IMR-90 (cell line): ENCODE measurements around the gene OVCH1. TPM values are rescaled to one million over a fixed set of nuclear protein-coding genes. Genes with fewer than 3 reads are reported as not detected.

Experiments
- ATAC-seq: fragments of 200-7000 bp; cut with Tn5 transposase; 2 replicates; pipeline ENCODE4 v1.9.1; 2020; ENCODE audit warnings: low read depth, mild to moderate bottlenecking, moderate library complexity
- BruUV-seq: library from RNA; stranded (reverse); fragments of 400-500 nt; replicated peaks from 2 replicates; lab custom pipeline; 2021; lab: Mats Ljungman, UMichigan
- CTCF ChIA-PET: fragments of 300-600 bp; formaldehyde crosslinking; extraction: SDS; loops from one replicate; lab custom pipeline; 2021; ENCODE audit warnings: antibody characterized with exemption; lab: Yijun Ruan, JAX
- POLR2A ChIA-PET: fragments of 300-600 bp; sonication (Branson Sonifier 250); formaldehyde crosslinking; loops from one replicate; lab custom pipeline; 2022; ENCODE audit warnings: antibody characterized with exemption; ENCODE audit not compliant: unreplicated experiment; lab: Charles Lee
- DNase-seq: peaks from one replicate; pipeline ENCODE4 v3.0.0; 2013
- H2AFZ ChIP-seq: replicated peaks from 2 replicates; pipeline ENCODE3; 2013; ENCODE audit warnings: low read length, mild to moderate bottlenecking; ENCODE audit not compliant: poor library complexity
- H2AK5ac ChIP-seq: 2 replicates; pipeline ENCODE4 v1.6.1; 2013; ENCODE audit warnings: low read depth, low read length, inconsistent platforms
- H2AK9ac ChIP-seq: replicated peaks from 2 replicates; pipeline ENCODE3; 2013; ENCODE audit warnings: mild to moderate bottlenecking, low read depth, low read length, moderate library complexity; ENCODE audit not compliant: poor library complexity
- H2BK120ac ChIP-seq: 2 replicates; pipeline ENCODE4 v1.6.1; 2013; ENCODE audit warnings: low read depth, low read length, inconsistent platforms
- H2BK15ac ChIP-seq: 3 replicates; pipeline ENCODE4 v1.6.1; 2013; ENCODE audit warnings: low read depth, low read length, inconsistent platforms
- H2BK20ac ChIP-seq: 2 replicates; pipeline ENCODE4 v1.6.1; 2013; ENCODE audit warnings: low read depth, mild to moderate bottlenecking, inconsistent platforms, low read length, moderate library complexity
- H2BK5ac ChIP-seq: 2 replicates; pipeline ENCODE4 v1.6.1; 2013; ENCODE audit warnings: mild to moderate bottlenecking, low read depth, low read length, inconsistent platforms; ENCODE audit not compliant: poor library complexity, severe bottlenecking
- H3K14ac ChIP-seq: replicated peaks from 2 replicates; pipeline ENCODE4 v1.6.1; 2013; ENCODE audit warnings: low read depth, low read length, inconsistent platforms
- H3K18ac ChIP-seq: 2 replicates; pipeline ENCODE4 v1.6.1; 2013; ENCODE audit warnings: low read depth, low read length, control low read depth
- H3K23ac ChIP-seq: 2 replicates; pipeline ENCODE4 v1.6.1; 2013; ENCODE audit warnings: low read depth, low read length, inconsistent platforms
- H3K27ac ChIP-seq: 2 replicates; pipeline ENCODE4 v1.5.1; 2013; ENCODE audit warnings: mild to moderate bottlenecking, control low read depth, low read length; ENCODE audit not compliant: insufficient read depth
- H3K27me3 ChIP-seq: 2 replicates; pipeline ENCODE4 v1.6.1; 2013; ENCODE audit warnings: low read length; ENCODE audit not compliant: control insufficient read depth, insufficient read depth
- H3K36me3 ChIP-seq: 2 replicates; pipeline ENCODE4 v1.6.1; 2013; ENCODE audit warnings: low read length, mixed read lengths; ENCODE audit not compliant: control insufficient read depth, insufficient read depth
- H3K4ac ChIP-seq: 2 replicates; pipeline ENCODE4 v1.6.1; 2013; ENCODE audit warnings: low read depth, low read length, inconsistent platforms
- H3K4me1 ChIP-seq: 2 replicates; pipeline ENCODE4 v1.6.1; 2013; ENCODE audit warnings: low read length, mixed read lengths; ENCODE audit not compliant: control insufficient read depth, insufficient read depth
- H3K4me2 ChIP-seq: 2 replicates; pipeline ENCODE4 v1.6.1; 2013; ENCODE audit warnings: low read depth, mild to moderate bottlenecking, control low read depth, low read length, moderate library complexity
- H3K4me3 ChIP-seq: 2 replicates; pipeline ENCODE4 v1.5.1; 2013; ENCODE audit warnings: low read depth, mild to moderate bottlenecking, control low read depth, low read length, moderate library complexity; ENCODE audit not compliant: insufficient read depth
- H3K56ac ChIP-seq: 2 replicates; pipeline ENCODE4 v1.6.1; 2013; ENCODE audit warnings: low read length, inconsistent platforms; ENCODE audit not compliant: insufficient read depth; ENCODE audit errors: extremely low read depth
- H3K79me1 ChIP-seq, 2 experiments: 2 replicates each; pipeline ENCODE4 v1.6.1; 2013; ENCODE audit warnings: low read length in 2 of 2, inconsistent platforms in 1 of 2, low read depth in 1 of 2
- H3K9ac ChIP-seq: 2 replicates; pipeline ENCODE4 v1.6.1; 2013; ENCODE audit warnings: low read depth, low read length, control low read depth
- H3K9me1 ChIP-seq: 2 replicates; pipeline ENCODE4 v1.6.1; 2013; ENCODE audit warnings: low read length, inconsistent platforms; ENCODE audit not compliant: insufficient read depth
- H3K9me3 ChIP-seq: 2 replicates; pipeline ENCODE4 v1.6.1; 2013; ENCODE audit warnings: low read length; ENCODE audit not compliant: control insufficient read depth, insufficient read depth
- H4K20me1 ChIP-seq: 2 replicates; pipeline ENCODE4 v1.6.1; 2013; ENCODE audit warnings: low read length, inconsistent platforms; ENCODE audit not compliant: insufficient read depth
- H4K5ac ChIP-seq: 2 replicates; pipeline ENCODE4 v1.6.1; 2013; ENCODE audit warnings: mild to moderate bottlenecking, low read depth, low read length, control low read depth
- H4K8ac ChIP-seq, 2 experiments: 2 replicates each; pipeline ENCODE4 v1.6.1; 2013; ENCODE audit warnings: low read depth in 2 of 2, low read length in 2 of 2, control low read depth in 1 of 2, inconsistent platforms in 1 of 2
- H4K91ac ChIP-seq: 2 replicates; pipeline ENCODE4 v1.6.1; 2013; ENCODE audit warnings: low read depth, low read length, inconsistent platforms; ENCODE audit not compliant: insufficient read depth
- BHLHE40 ChIP-seq: fragments of 150-350 bp; IDR thresholded peaks from 2 replicates; pipeline ENCODE4 v1.6.1; 2016; ENCODE audit warnings: mild to moderate bottlenecking, low read depth, low read length
- CEBPB ChIP-seq: IDR thresholded peaks from 2 replicates; pipeline ENCODE4 v1.6.1; 2012; ENCODE audit warnings: low read depth, low read length, improper control_type of control experiment
- ELK1 ChIP-seq: fragments of 150-350 bp; IDR thresholded peaks from 2 replicates; pipeline ENCODE4 v1.6.1; 2016; ENCODE audit warnings: low read depth, mild to moderate bottlenecking, low read length, moderate library complexity, borderline replicate concordance
- MAFK ChIP-seq: IDR thresholded peaks from 2 replicates; pipeline ENCODE4 v1.6.1; 2012; ENCODE audit warnings: low read depth, low read length, improper control_type of control experiment
- MAZ ChIP-seq: IDR thresholded peaks from 2 replicates; pipeline ENCODE4 v1.6.1; 2012; ENCODE audit warnings: low read depth, mild to moderate bottlenecking, low read length, improper control_type of control experiment, moderate library complexity, borderline replicate concordance
- POLR2A ChIP-seq: IDR thresholded peaks from 2 replicates; pipeline ENCODE4 v1.6.1; 2012; ENCODE audit warnings: mild to moderate bottlenecking, low read depth, low read length
- RAD21 ChIP-seq: IDR thresholded peaks from 2 replicates; pipeline ENCODE4 v1.6.1; 2012; ENCODE audit warnings: low read length, improper control_type of control experiment
- RFX5 ChIP-seq: IDR thresholded peaks from 2 replicates; pipeline ENCODE4 v1.8.0; 2012; ENCODE audit warnings: low read depth, mild to moderate bottlenecking, low read length, moderate library complexity
- WGBS, 2 experiments: methylation state at CpG; one replicate each; pipeline versions ENCODE4 v1.1.5 to v1.1.7; 2013; ENCODE audit warnings: missing lambda C conversion rate in 2 of 2; ENCODE audit not compliant: insufficient read length in 1 of 2; ENCODE audit errors: extremely low coverage in 2 of 2; 5-methylcytosine and 5-hydroxymethylcytosine counted together
- dilution Hi-C: fragments of 300-500 bp; cut with HindIII; formaldehyde crosslinking; loops from one replicate; pipeline ENCODE4 v1.14.3; 2018; ENCODE audit warnings: low sequenced_read_pairs; ENCODE audit not compliant: unreplicated experiment
- in situ Hi-C: fragments of 300-500 bp; cut with MboI; formaldehyde crosslinking; loops from 3 replicates; pipeline ENCODE4 v1.14.3; 2019; ENCODE audit warnings: low sequenced_read_pairs, inconsistent platforms, mixed read lengths
- intact Hi-C: fragments of 100-400 bp; cut with micrococcal nuclease; formaldehyde crosslinking; loops from 2 replicates; pipeline ENCODE4 v1.10.0; 2022
- polyA plus RNA-seq, 3 experiments: library from polyadenylated mRNA; depleted of rRNA; stranded (reverse); fragments of >200 nt; gene quantifications; 2 replicates each; pipeline ENCODE4 v1.2.3, GENCODE V29; 2012; ENCODE audit warnings: low replicate concordance in 1 of 3
- total RNA-seq: library from RNA; depleted of rRNA; stranded (reverse); fragments of >200 nt; gene quantifications from 2 replicates; pipeline ENCODE4 v1.2.3, GENCODE V29; 2012
- TF ChIP-seq, protein P1 (sequence below): conservative IDR thresholded peaks from 2 replicates; pipeline ENCODE4 v1.5.1; 2012; ENCODE audit warnings: mild to moderate bottlenecking, low read depth, low read length, improper control_type of control experiment

OVCH1 gene
- total and polyA plus RNA-seq, 2 of the 4 experiments (the other 2 are of a cell fraction): 0.05 to 0.18 TPM

GRCh38 chr12:29499235-29499634 is 1.7 kb upstream of the OVCH1 start:
- in situ Hi-C loops: no loop called here
- no peaks in the 10 kb centered on the region for H3K9me1 ChIP-seq
- no peak overlapping the region for H2BK5ac ChIP-seq
- no peak for ATAC-seq
- no peak overlapping the region for H3K56ac ChIP-seq
- POLR2A ChIA-PET: no interaction called here
- H3K4ac ChIP-seq: no peak overlapping the region
- H3K4me3 ChIP-seq: no peak overlapping the region
- H3K4me2 ChIP-seq: no peak overlapping the region
- no peak overlapping the region for H2AFZ ChIP-seq
- TF ChIP-seq ELK1 (no peak), RFX5 (no peak), CEBPB (no peak), MAFK (no peak), POLR2A (no peak), MAZ (no peak), RAD21 (no peak), BHLHE40 (no peak)
- TF ChIP-seq, protein P1, sequence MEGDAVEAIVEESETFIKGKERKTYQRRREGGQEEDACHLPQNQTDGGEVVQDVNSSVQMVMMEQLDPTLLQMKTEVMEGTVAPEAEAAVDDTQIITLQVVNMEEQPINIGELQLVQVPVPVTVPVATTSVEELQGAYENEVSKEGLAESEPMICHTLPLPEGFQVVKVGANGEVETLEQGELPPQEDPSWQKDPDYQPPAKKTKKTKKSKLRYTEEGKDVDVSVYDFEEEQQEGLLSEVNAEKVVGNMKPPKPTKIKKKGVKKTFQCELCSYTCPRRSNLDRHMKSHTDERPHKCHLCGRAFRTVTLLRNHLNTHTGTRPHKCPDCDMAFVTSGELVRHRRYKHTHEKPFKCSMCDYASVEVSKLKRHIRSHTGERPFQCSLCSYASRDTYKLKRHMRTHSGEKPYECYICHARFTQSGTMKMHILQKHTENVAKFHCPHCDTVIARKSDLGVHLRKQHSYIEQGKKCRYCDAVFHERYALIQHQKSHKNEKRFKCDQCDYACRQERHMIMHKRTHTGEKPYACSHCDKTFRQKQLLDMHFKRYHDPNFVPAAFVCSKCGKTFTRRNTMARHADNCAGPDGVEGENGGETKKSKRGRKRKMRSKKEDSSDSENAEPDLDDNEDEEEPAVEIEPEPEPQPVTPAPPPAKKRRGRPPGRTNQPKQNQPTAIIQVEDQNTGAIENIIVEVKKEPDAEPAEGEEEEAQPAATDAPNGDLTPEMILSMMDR: no peak
- no peak overlapping the region for H2AK9ac ChIP-seq
- no peaks in the 10 kb centered on the region for H3K79me1 ChIP-seq
- H3K27ac ChIP-seq: no peak overlapping the region
- H2AK5ac ChIP-seq: no peak overlapping the region
- no peak overlapping the region for H4K8ac ChIP-seq
- H2BK120ac ChIP-seq: no peak overlapping the region
- intact Hi-C loops: loop anchor here (5.0 kb wide), 1 partner anchor 117 kb away; the partner anchor contains the start of gene ERGIC2
- no TSS peak for BruUV-seq
- no peaks in the 10 kb centered on the region for H3K9me3 ChIP-seq
- DNase-seq: no peak
- no peaks in the 10 kb centered on the region for H4K20me1 ChIP-seq
- H2BK20ac ChIP-seq: no peak overlapping the region; the same call in 1 of the 2 replicates
- H3K14ac ChIP-seq: no peak overlapping the region
- H3K18ac ChIP-seq: no peak overlapping the region
- no peak overlapping the region for H3K23ac ChIP-seq
- peaks cover 6% of the 10 kb centered on the region for H3K36me3 ChIP-seq
- CTCF ChIA-PET: no interaction called here
- H4K91ac ChIP-seq: no peak overlapping the region
- dilution Hi-C loops: no loop called here
- H3K9ac ChIP-seq: no peak overlapping the region
- no peaks in the 10 kb centered on the region for H3K4me1 ChIP-seq
- no peak overlapping the region for H4K5ac ChIP-seq
- H3K27me3 ChIP-seq: no peaks in the 10 kb centered on the region
- WGBS, 2 experiments: 83% methylated on average over 1 of the region's 3 CpGs; no CpG with 5 or more reads in 1 of the 2 experiments
- H2BK15ac ChIP-seq: no peak overlapping the region
